ENCODE results near the gene FGGY.
"Not testable (repeated sequence)": the region's sequence is repeated elsewhere in the genome, so short reads cannot be mapped to it uniquely, and the experiment has no call there.

The FGGY gene

GRCh38 chr1:59296358-59297256, at the start of gene FGGY:
Gene FGGY (plus strand): TSS chr1:59297094. CDS start chr1:59321550, 24,456 bp downstream.
- DNase-seq = peak; percentile 79 to 80

- DNase-seq = no peak
Observed at GRCh38 chr1:59248758-59249157, 48.1 kb upstream of the FGGY start.

GRCh38 chr1:59249396-59250137, 47.3 kb upstream of the FGGY start:
- no peak for DNase-seq

- not testable (repeated sequence) for DNase-seq
Observed at GRCh38 chr1:59251061-59251460, 45.8 kb upstream of the FGGY start.

- not testable (repeated sequence) for DNase-seq
Observed at GRCh38 chr1:59256429-59256828, 40.5 kb upstream of the FGGY start.

- no peak for DNase-seq
Observed at GRCh38 chr1:59258412-59259032, 38.4 kb upstream of the FGGY start.

- peak in 1 of 2 experiments; percentile 11 for DNase-seq
Observed at GRCh38 chr1:59261537-59261936, 35.4 kb upstream of the FGGY start.

GRCh38 chr1:59262631-59263030, 34.3 kb upstream of the FGGY start:
- no peak for DNase-seq

- no peak for DNase-seq
Observed at GRCh38 chr1:59263111-59263510, 33.8 kb upstream of the FGGY start.

- no peak for DNase-seq
Observed at GRCh38 chr1:59265622-59266021, 31.3 kb upstream of the FGGY start.

- no peak for DNase-seq
Observed at GRCh38 chr1:59266180-59266926, 30.5 kb upstream of the FGGY start.

- DNase-seq = no peak
Observed at GRCh38 chr1:59266927-59267293, 30.0 kb upstream of the FGGY start.

GRCh38 chr1:59268406-59268805, 28.5 kb upstream of the FGGY start:
- DNase-seq = no peak

- DNase-seq = no peak
Observed at GRCh38 chr1:59271561-59272260, 25.2 kb upstream of the FGGY start.

GRCh38 chr1:59272507-59272906, 24.4 kb upstream of the FGGY start:
- no peak for DNase-seq

GRCh38 chr1:59276439-59276851, 20.4 kb upstream of the FGGY start:
- no peak for DNase-seq

- DNase-seq = no peak
Observed at GRCh38 chr1:59278780-59279354, 18.0 kb upstream of the FGGY start.

GRCh38 chr1:59279645-59280044, 17.2 kb upstream of the FGGY start:
- DNase-seq = no peak

- DNase-seq = no peak
Observed at GRCh38 chr1:59282951-59283350, 13.9 kb upstream of the FGGY start.

GRCh38 chr1:59285691-59286090, 11.2 kb upstream of the FGGY start:
- no peak for DNase-seq

GRCh38 chr1:59288046-59288445, 8.8 kb upstream of the FGGY start:
- DNase-seq = no peak

GRCh38 chr1:59289570-59289969, 7.3 kb upstream of the FGGY start:
- no peak for DNase-seq
